Raji (cell line): ENCODE data around the gene CAND2.

ENCODE experiments used
- POLR2A ChIP-seq: IDR thresholded peaks from 2 replicates; pipeline ENCODE4 v1.6.1; 2011; ENCODE audit warnings: low read depth, low read length, control low read depth; ENCODE audit not compliant: insufficient read depth

The CAND2 gene

DNA sequence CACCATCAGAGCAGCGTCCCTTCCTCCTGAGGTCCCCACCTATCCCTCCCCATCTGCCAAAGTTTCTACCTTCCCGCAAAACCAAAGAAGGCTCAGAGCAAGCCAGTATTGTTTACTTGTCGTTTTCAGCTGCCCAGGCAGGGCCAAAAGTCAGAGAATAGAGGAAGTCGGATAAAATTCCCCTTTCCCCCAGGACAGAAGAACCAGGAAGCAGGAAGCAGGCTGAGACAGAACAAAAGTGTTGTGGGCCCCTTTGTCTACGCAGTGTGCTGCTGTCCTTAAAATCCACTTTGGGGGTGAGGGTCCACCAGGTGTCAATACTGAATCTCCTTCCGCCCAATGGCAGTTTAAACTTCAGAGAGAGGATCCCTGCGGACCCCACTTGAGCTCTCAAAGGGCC lies 63.4 kb downstream of the CAND2 start:
- TF ChIP-seq POLR2A, result no peak

DNA sequence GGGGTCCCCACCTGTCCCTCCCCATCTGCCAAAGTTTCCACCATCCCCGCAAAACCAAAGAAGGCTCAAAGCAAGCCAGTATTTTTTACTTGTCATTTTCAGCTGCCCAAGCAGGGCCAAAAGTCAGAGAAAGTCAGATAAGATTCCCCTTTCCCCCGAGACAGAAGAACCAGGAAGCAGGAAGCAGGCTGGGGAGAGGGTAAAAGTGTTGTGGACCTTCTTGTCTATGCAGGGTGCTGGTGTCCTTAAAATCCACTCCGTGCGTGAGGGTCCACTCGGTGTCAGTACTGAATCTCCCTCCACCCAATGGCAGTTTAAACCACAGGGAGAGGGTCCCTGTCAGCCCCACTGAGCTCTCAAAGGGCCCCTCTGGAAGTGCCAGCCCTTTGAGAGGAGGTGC lies 65.1 kb downstream of the CAND2 start:
- TF ChIP-seq POLR2A, result no peak

DNA sequence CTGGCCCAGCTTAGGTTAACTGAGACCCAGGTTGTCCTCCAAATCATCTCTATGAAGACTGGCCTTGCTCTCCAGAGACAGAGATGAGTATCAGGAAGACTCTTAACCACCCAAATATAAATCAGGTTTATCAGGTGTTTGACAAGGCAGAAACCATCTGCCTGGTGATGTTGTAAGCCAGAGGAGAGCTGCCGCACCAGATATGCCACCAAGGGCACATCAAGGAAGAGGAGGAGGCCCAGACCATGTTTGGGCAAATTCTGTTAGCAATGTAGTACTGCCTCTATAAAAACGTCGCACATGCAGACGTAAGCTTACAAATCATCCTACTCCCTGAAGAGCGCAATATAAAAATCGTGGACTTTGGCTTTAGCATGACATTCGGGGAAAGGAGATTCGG lies 65.9 kb downstream of the CAND2 start:
- TF ChIP-seq POLR2A, result no peak

DNA sequence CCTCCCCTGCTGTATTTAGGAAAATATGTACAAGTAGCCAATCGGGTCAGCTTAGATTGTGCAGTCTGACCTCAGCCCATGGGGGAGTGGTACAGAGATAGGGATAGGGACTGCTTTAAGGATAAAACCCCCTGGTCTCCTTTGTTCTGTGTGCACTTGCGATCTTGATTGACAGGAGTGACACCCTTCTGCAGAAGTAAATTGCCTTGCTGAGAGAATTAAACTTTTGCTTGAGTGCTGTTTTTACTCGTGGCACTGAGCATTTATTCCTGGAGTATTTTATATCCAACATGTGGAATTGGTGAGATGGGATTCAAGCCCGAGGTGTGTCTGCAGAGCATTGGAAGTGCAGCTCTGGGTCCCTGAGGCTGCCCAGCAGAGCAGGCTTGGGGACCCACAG lies 68.8 kb downstream of the CAND2 start:
- TF ChIP-seq POLR2A, result no peak

DNA sequence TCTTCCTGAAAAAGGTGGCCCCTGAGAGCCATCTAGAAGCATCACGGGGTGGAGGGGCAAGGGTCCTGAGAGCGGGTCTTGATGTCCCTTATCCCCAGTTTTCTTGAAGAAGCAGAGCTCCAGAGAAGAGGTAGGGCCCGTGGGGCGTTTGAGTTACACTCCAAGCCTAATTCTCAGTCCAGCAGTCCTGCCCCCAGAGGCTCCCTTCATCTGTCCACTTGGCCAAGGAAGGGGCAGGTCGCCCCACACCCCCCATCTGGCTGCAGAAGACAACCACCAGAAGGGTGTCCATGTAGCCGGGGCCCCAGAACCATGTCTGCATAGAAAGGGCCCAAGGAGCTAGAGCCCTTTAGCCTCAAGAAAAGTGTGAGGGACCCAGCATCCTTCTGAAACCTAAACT lies 70.4 kb downstream of the CAND2 start:
- no peak for TF ChIP-seq POLR2A

DNA sequence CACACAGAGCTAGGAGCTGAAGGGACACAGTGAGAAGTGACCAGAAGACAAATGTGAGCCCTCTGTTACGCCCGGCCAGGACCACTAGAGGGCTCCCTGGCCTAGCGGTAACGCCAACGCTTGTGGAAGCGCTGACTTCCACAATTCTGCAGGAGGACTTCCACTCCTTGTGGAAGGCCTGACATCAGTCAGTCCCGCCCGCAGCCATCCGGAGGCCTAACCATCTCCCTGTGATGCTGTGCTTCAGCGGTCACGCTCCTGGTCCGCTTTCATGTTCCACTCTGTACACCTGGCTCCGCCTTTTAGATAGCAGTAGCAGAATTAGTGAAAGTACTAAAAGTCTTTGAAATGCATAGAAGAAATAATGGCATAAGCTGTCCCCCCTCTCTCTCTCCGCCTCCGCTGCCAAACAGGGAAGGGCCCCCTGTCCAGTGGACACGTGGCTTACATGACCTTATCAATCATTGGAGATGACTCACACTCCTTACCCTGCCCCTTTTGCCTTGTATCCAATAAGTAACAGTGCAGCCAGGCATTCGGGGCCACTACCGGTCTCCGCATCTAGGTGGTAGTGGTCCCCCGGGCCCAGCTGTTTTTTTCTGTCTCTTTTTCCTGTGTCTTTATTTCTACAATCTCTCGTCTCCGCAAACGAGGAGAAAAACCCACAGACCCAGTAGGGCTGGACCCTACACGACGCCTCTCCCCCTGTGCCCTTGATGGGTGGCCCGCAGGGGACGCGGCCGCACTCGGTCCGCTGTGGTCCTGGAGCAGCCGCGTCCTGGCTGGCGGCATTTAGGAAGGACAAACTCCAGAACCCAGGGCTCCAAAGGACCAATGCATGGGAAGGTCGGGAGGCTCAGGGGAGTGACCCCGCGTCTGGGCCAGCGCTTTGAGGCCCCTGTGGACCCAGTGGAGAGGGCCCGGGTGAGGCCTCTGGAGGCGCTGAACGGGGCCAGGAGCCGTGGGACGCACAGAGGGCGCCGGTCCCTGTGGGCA lies 71.9 kb downstream of the CAND2 start:
- no peak for TF ChIP-seq POLR2A

DNA sequence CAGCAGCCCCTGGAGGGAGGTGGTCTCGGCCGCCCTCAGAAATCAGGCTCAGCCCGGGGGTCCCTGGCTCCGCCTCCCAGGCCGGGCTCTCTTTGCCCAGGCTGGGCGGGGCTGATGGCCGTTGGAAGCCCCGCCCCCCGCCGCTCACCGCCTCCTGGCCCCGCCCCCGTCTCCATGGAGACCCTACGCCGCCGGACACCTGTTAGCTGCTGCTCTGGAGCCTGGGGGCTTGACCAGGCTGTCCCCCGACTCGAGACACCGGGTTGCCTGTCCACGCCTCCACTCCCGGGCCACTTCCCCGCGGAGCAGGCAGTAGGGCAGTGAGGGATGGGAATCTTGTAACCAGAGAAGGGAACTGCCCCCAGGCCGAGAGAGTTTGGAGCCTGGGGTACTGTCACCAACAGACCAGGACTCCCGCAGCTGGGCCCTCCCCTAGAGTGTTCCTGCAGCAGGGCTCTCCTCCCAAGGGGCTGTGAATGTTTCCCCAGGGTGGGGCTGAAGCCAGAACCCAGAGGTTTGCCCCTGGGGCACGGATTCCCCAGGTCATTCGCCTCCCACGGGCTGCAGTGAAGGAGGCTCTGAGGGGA lies 72.6 kb downstream of the CAND2 start:
- TF ChIP-seq POLR2A, result no peak

DNA sequence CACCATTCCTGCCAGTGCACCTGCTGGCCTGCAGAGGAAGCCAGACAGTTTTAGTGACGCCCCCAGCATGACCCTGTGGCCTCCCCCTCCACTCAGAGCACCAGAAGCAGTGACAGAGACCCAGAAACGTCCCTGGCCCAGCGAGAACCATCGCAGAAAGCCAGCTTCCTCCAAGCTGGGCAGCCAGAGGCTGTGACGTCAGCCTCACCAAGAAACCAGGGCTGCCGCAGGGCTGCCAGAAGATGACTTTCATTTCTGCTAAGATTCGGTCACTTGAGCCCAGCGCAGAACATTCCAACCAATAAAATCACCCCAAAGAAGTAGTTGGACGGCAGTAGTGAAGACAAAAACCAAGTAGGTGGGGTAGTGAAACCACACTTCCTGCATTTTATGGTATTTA lies 74.5 kb downstream of the CAND2 start:
- no peak for TF ChIP-seq POLR2A

DNA sequence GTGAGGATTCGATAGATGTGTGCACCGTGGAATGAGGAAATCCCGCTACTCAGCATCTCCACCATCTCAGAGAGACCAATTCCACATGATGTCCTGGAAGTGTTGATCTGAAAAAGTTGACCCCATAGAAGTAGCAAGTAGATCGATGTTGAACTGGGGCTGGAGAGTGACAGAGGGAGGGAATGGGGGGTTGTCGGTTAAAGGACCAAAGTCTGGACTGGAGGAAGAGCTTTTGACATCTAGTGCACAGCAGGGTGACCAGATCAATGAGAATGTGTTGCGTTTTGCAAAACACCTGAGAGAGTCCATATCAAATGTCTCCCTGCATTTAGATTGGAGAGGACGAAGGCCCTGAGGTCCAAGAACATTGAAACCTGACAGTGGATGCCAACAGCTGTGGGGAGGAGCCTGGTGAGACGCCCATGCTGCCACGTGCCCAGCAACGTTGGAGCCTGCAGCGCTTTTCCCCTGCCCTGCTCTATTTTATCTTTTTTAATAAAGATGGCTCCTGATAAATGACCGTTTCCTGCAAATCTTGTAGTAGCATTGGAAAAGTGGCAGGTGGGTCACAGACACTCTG lies 75.0 kb downstream of the CAND2 start:
- TF ChIP-seq POLR2A, result no peak

DNA sequence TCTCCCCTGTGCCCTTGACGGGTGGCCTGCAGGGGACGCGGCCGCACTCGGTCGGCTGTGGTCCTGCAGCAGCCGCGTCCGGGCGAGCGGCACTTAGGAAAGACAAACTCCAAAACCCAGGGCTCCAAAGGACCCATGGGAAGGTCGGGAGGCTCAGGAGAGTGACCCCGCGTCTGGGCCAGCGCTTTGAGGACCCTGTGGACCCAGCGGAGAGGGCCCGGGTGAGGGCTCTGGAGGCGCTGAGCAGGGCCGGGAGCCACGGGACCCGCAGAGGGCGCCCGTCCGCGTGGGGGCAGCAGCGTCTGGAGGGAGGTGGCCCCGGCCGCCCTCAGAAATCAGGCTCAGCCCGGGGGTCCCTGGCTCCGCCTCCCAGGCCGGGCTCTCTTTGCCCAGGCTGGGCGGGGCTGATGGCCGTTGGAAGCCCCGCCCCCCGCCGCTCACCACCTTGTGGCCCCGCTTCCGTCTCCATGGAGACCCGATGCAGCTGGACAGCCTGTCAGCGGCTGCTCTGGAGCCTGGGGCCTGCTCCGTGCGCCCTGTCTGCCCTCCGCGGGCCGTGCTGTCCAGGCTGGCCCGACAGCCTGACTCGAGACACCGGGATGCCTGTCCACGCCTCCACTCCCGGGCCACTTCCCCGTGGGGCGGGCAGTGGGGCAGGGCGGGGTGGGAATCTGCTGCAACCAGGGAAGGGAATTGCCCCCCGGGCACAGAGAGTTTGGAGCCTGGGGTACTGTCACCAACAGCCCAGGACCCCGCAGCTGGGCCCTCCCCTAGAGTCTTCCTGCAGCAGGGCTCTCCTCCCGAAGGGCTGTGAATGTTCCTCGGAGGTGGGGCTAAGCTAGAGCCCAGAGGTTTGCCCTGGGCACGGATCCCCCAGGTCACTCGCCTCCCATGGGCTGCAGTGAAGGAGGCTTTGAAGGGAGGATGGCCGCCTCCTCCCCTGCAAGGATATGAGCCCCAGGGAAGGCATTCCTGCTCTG lies 79.7 kb downstream of the CAND2 start:
- no peak for TF ChIP-seq POLR2A

DNA sequence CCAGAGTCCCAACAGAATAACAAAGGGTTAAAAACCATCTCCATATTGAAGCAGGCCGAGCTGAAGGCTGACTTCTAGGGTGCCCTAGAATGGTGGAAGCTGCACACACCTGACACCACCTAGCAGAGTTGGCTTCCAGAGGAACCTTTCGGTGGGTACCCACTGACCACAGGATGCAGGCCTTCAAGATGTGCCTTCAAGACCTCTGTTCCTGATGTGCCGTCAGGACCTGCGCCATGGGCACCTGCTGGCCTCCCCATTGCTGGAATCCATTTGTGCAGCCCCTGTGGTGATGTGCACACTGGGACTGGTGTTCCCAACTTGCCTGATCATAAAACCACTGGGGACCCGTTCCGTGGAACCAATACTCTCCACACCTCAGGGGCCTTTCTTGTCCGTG lies 80.6 kb downstream of the CAND2 start:
- TF ChIP-seq POLR2A, result no peak

DNA sequence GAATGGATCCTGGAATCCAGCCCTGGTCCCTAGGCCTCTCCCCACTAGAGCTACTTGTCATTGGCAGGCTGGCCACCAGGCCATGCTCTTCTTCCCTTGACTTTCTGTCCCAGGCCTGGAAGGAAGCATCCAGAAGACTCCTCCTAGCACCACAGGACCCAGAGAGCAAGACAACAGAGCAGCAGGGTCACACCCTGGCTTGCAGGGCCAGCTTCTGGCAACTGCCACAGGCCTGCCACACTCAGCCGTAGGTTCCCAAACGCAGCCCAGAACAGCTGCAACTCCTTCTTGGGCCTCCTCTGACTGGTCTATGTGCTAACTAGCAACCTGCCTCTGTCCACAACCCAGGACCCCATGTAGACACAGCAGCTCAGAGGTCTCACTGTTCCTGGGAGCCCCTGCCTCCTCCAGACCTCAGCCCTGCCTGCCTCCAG lies 81.7 kb downstream of the CAND2 start:
- no peak for TF ChIP-seq POLR2A

DNA sequence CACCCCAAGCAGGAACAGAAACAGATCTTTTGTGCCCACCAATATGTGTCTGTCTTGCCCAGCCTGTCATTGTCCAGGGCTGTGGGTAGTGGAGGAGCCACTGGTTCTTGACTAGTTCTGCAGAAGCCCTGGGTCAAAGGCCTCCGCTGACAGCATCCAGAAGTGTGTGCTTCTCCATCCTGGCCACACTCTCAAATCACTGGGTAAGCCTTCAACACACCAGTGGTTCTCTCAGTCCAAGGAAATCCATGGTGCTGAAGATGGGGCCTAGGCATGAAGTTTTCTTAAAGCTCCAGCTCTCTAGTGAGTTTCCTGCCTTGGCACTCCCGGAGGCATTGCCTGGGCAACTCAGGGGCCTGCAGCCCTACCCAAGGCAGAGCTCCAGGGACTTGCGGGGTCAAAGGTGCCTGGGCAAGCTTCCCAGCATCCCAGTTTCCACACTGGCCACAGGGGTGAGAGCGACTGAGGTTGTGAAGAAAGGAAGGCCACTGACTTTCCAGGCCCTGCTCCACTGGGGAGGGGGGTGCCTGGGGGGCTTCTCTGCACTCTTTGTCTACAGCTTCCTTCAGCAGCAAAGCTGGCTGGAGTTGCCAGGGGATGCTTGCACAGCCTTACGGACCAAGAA lies 82.8 kb downstream of the CAND2 start:
- no peak for TF ChIP-seq POLR2A
